Dermis blood vessel endothelial cell (primary cell): ENCODE data around the gene HGF. TPM values are rescaled to one million over a fixed set of nuclear protein-coding genes. Genes with fewer than 3 reads are reported as not detected.
"Not testable (repeated sequence)": the region's sequence is repeated elsewhere in the genome, so short reads cannot be mapped to it uniquely, and the experiment has no call there.

Experiments
- DNase-seq: peaks from one replicate; pipeline ENCODE4 v3.0.0; 2010
- total RNA-seq: library from RNA; depleted of rRNA; stranded (reverse); fragments of >200 nt; gene quantifications from 2 replicates; pipeline ENCODE4 v1.2.3, GENCODE V29; 2014

HGF gene
- total RNA-seq = 3.4 and 8.8 TPM in 2 replicates

DNA sequence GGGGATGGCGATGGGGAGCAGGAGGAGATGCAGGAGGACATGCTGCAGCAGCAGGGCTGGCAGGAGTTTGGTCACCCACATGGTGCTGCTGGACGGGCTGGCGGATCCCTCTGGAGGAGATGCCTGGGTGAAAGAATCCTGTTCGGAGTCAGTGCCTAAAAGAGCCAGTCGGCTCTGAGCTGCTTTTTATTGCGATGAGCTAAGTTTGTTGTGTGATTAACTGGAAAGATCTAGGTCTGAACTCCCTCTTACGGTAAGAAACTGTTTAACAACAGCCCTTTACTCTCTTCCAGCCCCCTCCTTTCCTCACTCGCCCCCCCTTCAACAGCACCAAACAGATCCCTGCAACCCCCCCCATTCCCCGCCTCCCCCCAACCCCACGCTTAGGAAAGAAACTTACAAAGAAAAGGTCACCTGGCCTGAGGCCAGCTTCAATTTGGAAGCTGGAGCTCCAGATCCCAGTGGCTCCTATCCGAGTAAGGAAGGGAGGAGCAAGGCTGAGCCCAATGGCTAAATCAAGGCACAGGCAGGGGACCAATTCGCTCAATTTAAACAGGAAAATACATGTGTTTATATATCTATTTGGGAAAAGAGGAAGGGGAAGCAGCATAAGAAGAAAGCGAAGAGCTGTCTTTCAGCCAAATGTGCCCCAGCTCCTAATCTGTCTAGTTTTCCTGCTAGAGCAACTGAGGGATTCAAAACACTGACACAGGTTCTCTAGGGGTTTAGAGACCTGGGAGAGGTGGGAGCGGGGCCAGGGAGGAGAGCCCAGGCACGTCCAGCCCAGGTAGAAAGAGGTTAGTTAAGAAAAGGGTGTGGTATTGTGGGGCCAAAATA, at the start of gene HGF:
Gene HGF (minus strand): TSS at position 157 of the 837 bp plus-strand sequence. CDS start 76 bp downstream, at position 81.
- peak; percentile 74 for DNase-seq

DNA sequence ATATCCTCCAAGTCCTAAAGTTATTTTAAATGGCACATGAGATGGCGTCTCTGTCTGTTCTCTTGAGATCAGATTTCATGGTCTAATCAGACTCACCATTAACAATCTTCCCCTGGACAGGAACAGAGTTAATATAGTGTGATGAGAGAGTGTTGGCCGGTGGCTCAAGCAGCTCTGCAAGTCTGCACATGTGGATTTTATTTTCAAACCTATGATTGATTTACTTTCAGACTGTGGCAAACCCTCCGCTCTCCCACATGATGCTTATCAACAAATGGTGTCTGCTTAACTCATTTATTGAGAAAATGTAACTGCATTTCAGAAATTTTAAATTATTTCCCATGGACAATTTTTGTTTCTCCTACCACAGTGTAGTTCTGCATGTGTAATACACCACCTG, 46.5 kb upstream of the HGF start:
- no peak for DNase-seq

DNA sequence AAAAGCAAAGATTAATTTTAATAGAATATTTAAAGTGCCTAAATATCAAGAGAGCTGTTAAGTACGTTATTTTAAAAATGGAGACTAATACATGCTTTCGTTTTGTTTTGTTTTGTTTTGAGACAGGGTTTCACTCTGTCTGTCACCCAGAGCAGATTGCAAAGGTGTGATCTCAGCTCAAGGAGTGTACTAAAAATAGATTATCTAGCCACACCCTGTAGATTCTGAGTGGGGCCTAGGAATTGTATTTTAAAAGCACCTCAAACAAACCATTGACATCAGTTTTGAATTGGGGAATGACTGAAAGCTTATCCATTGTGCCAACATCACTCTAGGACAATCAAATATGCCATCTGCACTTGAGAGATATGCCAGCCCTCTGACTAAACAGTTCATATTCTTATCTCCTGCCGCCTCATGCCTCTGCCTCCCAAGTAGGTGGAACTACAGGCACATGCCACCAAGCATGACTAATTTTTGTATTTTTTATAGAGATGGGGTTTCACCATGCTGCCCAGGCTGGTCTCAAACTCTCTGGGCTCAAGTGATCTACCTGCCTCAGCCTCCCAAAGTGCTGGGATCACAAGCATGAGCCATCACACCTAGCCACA, 43.1 kb upstream of the HGF start:
- DNase-seq = not testable (repeated sequence)

DNA sequence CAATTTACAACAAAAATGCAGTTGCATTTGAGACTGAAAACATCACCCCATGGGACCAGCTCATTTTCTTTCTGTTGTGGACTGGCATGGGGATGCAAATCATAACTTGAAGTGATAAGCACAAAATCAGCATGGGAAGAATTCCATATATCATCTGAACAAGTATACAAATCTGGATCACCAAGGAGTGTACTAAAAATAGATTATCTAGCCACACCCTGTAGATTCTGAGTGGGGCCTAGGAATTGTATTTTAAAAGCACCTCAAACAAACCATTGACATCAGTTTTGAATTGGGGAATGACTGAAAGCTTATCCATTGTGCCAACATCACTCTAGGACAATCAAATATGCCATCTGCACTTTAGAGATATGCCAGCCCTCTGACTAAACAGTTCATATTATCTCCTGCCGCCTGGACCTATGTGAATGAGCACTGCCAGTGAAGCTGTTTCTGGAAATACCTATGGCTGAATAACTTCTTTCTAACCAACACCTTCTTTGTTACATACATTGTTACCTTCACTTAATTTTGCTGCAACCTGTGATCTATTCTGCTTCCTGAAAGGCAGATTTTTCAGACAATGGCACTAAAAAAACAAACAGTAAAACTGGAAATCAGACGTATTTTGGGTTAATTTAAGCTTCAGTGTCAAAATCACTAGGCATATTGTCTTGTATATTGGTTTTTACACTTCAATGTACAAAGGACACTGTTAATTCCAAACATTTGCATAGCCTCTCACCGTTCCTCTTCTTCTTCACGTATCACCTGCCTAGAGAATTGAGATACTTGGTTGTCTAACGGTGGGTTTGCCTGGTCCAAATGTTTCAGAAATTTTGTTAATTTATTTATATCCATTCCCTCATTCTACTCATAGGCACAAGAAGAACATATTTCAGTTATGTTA, 42.4 kb upstream of the HGF start:
- DNase-seq = no peak

DNA sequence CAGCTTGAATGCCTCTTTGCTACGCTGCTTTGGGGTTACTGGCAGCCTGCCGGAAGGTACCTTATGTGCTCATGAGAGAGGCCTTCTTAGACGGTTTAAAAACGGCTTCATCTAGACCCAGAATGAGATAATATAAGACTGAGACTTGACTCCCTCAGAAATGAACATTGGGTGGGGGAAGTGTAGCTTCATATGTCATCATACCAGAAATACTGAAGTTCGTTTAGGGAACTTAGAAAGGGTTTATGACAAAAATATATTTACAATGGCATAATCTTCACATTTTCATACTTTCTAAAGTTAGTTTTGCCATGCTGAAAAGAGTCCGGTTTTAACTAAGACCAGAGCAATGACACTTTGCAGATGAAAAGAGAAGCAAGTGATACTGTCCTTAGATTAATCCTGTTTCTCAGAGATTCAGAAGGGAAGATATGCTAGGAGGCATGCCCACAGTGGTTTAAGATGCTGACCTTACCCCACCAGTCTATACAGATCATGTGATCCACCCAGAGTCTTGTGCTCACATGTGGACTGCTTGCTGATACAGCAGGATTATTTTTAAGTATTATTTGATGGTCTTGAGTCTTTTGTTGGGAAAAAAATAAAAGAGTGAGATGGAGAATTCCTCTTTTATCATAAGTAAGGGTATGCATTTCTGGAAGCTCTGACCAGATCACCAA, 40.8 kb upstream of the HGF start:
- DNase-seq = no peak

DNA sequence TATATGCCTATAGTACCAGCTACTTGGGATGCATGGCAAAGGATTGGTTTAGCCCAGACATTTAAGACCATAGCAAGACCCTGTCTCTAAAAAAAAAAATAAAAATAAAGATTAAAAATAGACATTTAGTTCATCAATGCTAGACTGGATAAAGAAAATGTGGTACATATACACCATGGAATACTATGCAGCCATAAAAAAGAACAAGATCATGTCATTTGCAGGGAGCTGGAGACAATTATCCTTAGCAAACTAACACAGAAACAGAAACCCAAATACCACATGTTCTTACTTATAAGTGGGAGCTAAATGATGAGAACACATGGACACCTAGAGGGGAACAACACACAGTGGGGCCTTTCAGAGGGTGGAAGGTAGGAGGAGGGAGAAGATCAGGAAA, 38.5 kb upstream of the HGF start:
- DNase-seq = not testable (repeated sequence)

DNA sequence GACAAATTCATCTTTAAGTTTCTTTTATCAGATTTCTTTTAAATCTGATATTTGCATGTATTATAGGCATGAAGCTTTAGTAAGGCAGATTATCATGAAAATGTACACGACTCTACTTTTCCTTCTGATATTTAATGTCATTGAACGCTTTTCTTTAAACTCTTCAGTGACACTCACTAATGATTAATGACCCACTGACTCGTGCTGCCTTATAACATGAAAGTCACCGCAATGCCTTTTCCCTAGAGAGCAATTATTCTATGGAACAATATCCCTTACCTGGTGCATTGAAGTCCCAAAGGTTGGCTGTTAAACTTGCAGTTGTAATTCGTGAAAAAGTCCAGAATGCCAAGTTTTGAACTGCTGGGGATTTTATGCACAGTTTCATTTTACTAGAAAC, 33.4 kb upstream of the HGF start:
- DNase-seq = no peak

DNA sequence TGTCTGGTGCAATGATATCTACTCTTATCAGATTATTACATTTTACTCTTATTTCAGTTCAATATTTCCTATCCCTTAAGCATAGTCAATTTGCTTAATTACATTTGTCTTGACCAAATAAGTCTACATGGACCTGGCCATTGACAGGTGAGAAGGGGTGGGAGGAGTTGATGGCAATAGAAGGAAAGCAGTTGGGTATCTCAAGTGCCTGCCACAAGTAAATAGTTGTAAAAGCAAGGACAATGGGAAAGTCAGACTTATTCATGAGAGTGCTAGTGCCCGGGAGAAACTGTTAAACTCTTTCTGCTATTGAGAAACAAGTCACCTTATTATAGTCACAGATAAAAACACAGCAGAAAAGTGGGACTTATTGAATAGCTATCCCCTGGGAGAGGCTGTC, 32.4 kb upstream of the HGF start:
- no peak for DNase-seq

DNA sequence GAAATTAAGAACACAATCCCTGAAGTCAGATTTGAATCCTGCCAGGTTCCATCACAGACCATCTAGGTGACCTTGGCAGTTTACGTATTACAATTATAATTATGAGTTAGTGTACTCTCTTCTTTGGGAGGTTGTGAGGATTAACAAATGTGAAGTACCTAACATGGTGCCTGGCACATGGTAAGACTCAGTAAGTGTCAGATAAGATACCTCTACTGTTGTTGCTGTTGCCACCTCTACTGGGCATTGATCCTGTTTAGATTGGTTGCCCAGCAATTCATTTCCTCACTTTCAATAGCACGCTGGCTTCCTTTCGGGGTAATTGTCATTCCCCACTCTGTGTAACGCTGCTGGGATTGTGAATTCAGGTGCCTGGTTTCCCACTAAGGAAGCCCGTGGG, 31.7 kb upstream of the HGF start:
- DNase-seq = no peak

DNA sequence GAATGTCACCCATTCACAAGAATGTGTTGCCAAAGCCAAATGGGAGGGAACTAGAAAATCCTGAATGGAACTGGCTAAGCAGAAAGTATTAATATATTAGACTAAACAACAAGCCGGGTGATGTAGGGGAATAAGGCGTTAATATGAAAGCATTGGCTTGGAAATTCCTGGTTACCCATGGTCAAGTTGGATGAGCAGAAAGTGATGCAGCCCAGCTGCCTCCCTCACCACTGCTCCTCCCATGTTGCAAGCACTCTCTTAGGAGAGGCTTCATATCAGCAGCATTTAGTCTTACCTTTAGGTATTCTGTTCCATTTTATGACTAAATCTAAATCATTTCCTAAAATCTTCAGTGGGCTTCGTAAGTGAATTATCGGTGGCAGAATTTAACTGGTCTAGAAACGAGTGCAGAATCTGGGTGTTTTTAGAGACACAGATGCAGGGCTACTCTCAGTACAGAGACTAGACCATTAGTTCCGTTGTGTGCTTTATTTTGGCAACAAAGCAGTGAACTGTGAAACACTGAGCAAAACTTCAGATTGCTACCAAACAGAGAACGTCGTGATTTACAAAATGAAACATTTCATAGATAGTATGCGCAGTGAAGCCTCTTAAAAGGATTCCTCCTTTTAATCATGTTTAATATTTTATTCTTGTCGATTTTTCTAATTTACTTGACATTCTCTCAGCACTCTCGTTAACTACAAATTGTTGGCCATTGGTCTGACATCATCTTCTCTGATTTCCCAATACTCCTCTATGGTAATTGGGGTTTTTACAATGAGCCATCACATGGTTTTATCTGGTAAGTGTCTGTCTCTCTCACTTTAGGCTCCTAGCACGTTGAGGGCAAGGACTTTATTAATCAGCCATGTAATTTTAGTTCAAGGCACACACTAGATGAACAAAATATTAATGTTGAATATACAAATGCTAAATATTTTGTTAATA, 22.0 kb upstream of the HGF start:
- no peak for DNase-seq

DNA sequence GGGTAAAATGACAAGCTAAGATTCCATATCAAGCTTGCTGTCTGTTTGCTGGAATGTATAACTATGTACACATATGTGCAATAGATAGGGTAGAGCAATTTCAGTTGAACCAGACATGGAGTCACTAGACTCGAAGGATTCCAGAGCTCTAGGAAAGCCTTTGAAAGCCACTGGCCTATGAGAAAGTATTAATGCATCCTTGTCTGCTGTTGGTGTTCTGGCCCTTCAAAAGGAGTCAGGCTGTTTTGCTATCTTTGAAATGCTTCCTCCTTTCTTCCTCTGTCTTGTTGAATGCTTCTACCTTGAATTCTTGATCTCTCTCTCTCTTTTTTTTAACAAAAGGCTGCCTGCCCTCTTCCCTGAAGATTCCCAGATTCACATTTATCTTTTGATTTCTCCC, 20.8 kb upstream of the HGF start:
- DNase-seq = no peak

DNA sequence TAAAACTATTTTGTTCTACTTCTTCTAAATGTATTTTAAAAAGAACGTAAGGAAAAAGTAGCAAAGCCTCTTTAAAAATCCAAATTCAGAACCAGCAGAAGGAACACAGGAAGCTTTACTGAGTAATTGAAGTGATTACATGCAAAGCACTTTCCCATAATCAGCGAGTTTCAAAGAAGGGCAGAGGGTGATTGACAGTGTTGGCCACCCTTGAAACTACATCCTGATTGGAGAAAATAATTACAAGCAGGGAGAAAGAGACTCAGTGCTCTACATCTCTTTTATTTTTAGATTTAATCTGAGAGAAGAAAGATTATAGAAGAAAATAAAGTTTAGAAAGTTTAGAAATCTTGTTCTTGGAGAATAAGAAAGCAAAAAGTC, 20.3 kb upstream of the HGF start:
- DNase-seq = peak; percentile 28

DNA sequence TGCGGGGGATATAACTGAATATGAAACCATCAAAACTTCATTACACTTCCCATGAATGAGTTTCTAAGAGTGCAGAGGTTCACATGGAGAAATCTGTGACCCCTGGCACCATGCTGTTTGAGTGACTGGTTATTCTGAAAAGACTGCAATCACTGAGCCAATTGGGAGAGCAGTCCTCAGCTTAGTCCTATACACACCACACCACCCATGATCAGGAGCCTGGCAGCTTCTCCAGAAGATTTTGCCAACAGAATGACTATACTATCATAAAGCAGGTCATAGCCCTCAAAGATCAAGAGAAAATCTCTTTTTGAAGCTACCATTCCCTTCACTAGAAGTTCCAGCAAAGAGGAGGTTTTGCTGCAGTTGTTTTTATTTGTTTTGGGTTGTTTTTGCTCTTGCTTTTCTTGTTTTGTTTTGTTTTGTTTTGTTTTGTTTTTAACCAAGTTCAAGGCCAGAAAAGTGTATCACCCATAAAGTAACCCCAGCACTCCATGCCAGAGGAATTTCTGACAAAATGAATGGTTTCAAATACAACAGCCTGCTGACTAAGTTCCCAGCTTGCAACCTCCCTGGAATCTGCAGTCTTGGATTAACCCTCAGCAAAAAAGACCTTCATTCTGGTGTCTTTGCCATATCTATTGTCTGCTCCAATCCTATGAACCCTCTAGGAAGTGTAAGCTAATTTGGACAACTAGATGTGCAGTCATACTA, 19.7 kb upstream of the HGF start:
- DNase-seq = peak; percentile 3

DNA sequence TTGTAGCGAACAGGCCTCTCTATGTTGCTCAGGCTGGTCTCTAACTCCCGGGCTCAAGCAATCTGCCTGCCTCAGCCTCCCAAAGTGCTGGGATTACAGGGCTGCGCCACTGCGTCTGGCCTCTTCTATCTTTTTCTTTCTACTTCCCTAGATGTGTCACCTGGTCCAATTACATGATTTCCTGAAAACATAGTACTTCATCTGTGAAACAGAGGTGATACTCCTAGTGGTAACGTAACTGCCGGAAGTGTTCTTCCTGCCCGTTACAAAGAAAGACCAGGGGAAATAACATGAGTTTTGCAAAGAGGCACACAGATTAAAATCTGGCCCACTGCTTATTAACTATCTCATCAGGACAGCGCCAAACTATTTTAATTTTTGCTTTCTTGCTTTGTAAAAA, 18.4 kb upstream of the HGF start:
- DNase-seq = peak; percentile 53

DNA sequence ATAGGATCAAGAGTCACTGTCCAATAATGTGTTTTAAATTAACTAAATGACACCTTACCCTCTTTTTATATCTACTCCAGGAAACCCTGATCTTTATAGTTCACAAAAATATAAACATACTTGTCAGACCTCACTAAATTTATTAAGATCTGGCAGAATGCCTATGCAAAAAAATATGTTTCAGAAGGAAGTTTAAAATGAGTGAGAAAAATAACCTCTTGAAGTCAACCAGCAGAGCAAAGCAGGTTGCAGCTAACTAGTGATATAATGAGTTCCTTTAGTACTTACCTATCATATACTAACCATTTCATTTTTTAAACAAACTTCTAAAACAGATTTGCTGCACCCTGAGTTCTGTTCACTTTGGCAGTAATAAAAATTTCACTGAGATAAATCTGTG, 14.0 kb upstream of the HGF start:
- no peak for DNase-seq

DNA sequence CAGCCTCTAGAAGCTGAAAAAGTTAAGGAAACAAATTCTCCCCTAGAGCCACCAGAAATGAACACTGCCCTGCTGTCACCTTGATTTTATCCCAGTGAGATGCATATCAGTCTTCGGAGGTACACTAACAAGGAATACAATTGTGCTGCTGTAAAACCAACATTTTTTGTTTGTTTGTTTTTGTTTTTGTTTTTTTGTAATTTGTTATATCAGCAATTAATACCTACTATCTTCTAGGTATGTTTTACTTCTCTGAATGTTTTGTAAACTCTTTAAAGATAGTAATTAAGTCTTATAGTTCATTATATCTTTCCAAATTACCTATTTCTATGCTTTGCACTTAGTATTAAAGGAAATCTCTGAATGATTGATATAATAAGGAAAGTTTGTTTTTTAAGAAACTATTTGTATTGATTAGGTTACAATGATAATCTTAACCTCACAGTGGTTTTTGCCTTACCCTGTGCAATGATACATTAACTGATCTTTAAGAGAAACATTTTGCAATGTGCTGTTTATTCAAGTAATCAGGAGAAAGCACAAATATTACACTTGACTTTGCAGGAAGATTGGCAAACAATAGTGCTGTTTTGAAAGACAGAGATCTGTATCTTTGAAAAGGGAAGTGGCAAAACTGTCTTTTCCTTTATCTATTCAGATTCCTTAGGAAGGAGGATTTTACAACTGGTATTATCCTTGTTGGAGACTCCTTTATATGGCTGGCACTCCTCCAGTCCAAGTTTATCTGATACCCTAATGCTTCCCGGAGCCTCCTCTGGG, 11.3 kb upstream of the HGF start:
- no peak for DNase-seq

DNA sequence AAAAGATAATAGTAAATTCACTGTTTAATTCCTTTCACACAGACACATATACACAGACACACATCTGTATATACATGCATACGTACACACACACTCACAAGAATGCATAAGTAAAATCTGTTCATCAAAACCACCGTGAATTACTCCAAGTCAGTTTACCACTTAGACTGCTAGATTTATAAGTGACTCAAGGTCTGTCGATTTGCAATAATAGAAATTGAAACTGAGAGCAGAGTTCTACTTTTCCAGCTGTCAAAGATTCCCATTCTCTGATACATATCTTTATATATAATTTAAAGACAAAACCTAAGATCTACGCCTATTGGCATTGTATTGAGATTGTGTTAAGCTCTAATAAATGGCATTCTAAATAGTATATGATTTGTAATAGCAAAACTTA, 9.9 kb upstream of the HGF start:
- DNase-seq = no peak

DNA sequence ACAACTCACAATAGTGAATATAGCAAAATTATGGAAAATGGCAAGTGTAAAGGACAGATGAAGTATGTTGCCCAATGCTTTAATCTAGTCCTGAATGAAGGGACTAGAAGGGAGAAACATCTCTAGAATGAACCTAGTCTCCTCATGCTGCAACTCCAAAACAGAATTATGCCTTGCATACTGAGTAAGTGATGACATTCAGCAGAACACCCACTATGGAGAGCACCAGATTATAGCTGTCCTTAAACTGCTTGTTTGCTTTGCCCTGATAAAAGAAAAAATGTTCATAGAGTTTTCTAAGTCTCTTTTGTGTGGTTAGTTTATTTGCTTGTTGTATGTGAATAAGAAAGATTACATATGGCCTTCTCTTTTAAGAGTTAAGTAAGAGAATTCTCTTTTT, 7.8 kb upstream of the HGF start:
- no peak for DNase-seq

DNA sequence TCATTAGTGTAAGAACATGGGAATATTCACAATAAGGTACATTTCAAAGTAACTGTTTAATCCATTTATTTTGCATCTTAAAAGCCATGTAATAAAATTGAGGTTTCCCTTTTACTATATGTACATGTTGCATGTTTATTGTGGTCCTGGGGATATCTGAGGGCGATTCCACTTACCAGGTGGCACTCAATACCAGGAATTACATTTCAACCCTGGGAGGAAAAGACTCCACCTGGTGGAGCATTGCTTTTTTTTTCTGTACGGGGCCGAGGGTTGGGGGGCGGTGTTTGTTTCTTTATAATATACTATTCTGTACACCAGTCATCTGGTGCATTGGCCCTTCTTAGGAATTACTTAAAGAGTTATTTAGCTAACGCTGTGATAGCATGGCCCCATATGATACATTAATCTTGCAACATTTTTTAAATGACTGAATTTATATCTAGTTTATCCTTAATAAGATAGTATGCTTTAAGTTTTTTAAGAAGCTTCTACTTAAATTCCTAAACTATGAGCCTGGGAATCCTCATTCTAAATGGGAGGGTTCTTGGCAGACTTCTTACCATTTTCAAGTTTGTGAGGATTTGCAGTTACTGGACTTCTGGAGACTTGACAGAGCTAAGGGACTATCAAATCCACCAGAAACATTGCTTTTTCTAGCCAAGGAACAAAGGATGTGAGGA, 7.2 kb upstream of the HGF start:
- DNase-seq = no peak

DNA sequence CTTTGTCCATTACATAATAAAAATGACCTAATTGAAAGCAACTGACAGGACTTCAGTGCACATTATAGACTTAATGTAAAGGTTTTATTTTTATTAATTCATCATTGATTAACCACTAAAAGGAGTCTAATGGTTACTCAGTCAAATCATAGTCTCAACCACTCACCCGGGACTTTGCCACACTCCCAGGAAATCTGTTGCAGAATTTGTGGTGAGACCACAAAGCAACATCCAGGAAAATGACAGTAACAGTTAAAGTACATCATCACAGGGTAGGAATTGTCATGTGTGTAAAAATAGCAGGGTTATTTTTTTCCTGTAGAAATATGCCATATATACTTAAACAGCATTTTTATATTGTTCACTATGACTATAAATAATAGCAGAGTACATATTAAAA, 6.3 kb upstream of the HGF start:
- DNase-seq = no peak
